ENCODE results near the gene DGCR6. TPM values are rescaled to one million over a fixed set of nuclear protein-coding genes. Genes with fewer than 3 reads are reported as not detected.
"Not testable (repeated sequence)": the region's sequence is repeated elsewhere in the genome, so short reads cannot be mapped to it uniquely, and the experiment has no call there.

Gene DGCR6
- total and polyA plus RNA-seq, 4 donors: 1.3 to 5.9 (median 3.9) TPM

DNA sequence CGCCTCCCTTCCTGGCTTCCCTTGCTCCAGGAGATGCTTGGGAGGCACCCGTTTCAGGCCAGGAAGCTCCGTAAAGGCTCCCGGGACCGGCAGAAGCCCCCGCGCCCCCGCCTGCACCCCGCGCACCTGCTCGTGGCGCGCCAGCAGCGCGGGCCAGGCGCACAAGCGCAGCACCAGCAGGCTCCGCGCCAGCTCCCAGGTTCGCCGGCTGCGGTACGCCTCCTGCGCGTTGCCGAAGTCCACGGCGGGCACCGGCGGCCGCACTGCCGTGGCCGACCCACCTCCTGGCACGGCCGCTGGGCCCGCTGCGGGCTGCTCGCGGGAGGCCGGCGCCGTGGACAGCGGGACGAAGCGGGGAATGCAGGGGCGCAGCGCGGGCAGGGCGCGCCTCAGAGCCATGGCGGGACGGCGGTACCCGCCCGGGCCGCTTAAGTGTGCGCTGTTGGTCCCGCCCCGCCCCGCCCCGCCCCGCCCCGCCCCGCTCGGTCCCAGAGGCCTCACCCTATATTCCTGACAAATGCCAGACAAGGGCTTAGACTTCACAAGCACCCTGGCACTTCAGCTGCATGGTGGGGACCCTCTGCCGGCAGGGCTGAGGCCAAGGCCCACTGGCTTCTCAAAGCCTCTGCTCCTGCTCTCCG is 29.9 kb downstream of the DGCR6 start, which contains the start of gene PRODH:
TSS of gene PRODH (minus strand) at position 405 of the 641 bp plus-strand sequence. CDS start at position 399, 6 bp downstream.
- H3K27ac ChIP-seq (ENCODE audit: low read depth in 1 of 2, low read length in 1 of 2): no peak within 1 kb of the TSS
- peak; percentile 69 for ATAC-seq (ENCODE audit: insufficient read depth, low FRiP score)
- no peaks in the 10 kb centered on the region for H3K4me1 ChIP-seq (ENCODE audit: control insufficient read depth in 5 of 5, insufficient read depth in 5 of 5, low read length in 5 of 5)
- WGBS, 2 donors: no CpG with 5 or more reads among the region's 67 CpGs
- no peaks in the 10 kb centered on the region for H3K27me3 ChIP-seq (ENCODE audit: control insufficient read depth in 3 of 3, insufficient read depth in 3 of 3, low read length in 2 of 3)
- H3K9ac ChIP-seq (ENCODE audit: insufficient read depth in 1 of 2, low read length in 2 of 2): no peak within 1 kb of the TSS
- no peak for DNase-seq
- TF ChIP-seq, protein P1, sequence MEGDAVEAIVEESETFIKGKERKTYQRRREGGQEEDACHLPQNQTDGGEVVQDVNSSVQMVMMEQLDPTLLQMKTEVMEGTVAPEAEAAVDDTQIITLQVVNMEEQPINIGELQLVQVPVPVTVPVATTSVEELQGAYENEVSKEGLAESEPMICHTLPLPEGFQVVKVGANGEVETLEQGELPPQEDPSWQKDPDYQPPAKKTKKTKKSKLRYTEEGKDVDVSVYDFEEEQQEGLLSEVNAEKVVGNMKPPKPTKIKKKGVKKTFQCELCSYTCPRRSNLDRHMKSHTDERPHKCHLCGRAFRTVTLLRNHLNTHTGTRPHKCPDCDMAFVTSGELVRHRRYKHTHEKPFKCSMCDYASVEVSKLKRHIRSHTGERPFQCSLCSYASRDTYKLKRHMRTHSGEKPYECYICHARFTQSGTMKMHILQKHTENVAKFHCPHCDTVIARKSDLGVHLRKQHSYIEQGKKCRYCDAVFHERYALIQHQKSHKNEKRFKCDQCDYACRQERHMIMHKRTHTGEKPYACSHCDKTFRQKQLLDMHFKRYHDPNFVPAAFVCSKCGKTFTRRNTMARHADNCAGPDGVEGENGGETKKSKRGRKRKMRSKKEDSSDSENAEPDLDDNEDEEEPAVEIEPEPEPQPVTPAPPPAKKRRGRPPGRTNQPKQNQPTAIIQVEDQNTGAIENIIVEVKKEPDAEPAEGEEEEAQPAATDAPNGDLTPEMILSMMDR (IDR thresholded peaks at IDR 0.05; ENCODE audit: control extremely low read depth, extremely low read depth): no peak
- H3K36me3 ChIP-seq (ENCODE audit: control insufficient read depth in 4 of 4, insufficient read depth in 4 of 4, low read length in 4 of 4): no peaks in the 10 kb centered on the region
- no peaks in the 10 kb centered on the region for H3K9me3 ChIP-seq (ENCODE audit: control insufficient read depth in 4 of 4, insufficient read depth in 3 of 4, low read length in 3 of 4)
- no peak within 1 kb of the TSS for H3K4me3 ChIP-seq

DNA sequence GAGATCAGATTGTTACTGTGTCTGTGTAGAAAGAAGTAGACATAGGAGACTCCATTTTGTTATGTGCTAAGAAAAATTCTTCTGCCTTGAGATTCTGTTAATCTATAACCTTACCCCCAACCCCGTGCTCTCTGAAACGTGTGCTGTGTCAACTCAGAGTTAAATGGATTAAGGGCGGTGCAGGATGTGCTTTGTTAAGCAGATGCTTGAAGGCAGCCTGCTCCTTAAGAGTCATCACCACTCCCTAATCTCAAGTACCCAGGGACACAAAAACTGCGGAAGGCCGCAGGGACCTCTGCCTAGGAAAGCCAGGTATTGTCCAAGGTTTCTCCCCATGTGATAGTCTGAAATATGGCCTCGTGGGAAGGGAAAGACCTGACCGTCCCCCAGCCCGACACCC is 32.6 kb downstream of the DGCR6 start:
- 51% methylated on average over 3 of the region's 8 CpGs; no CpG with 5 or more reads in 1 of the 2 donors for WGBS, 2 donors
- H3K4me3 ChIP-seq; ATAC-seq (ENCODE audit: insufficient read depth, low FRiP score); DNase-seq; H3K36me3 ChIP-seq (ENCODE audit: control insufficient read depth in 4 of 4, insufficient read depth in 4 of 4, low read length in 4 of 4); H3K9ac ChIP-seq (ENCODE audit: insufficient read depth in 1 of 2, low read length in 2 of 2); H3K27ac ChIP-seq (ENCODE audit: low read depth in 1 of 2, low read length in 1 of 2); H3K4me1 ChIP-seq (ENCODE audit: control insufficient read depth in 5 of 5, insufficient read depth in 5 of 5, low read length in 5 of 5); H3K27me3 ChIP-seq (ENCODE audit: control insufficient read depth in 3 of 3, insufficient read depth in 3 of 3, low read length in 2 of 3); H3K9me3 ChIP-seq (ENCODE audit: control insufficient read depth in 4 of 4, insufficient read depth in 3 of 4, low read length in 3 of 4): not testable (repeated sequence)

DNA sequence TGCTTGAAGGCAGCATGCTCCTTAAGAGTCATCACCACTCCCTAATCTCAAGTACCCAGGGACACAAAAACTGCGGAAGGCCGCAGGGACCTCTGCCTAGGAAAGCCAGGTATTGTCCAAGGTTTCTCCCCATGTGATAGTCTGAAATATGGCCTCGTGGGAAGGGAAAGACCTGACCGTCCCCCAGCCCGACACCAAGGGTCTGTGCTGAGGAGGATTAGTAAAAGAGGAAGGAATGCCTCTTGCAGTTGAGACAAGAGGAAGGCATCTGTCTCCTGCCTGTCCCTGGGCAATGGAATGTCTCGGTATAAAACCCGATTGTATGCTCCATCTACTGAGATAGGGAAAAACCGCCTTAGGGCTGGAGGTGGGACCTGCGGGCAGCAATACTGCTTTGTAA is 41.0 kb downstream of the DGCR6 start:
- not testable (repeated sequence) for DNase-seq; ATAC-seq (ENCODE audit: insufficient read depth, low FRiP score); H3K4me3 ChIP-seq; H3K9ac ChIP-seq (ENCODE audit: insufficient read depth in 1 of 2, low read length in 2 of 2); H3K27me3 ChIP-seq (ENCODE audit: control insufficient read depth in 3 of 3, insufficient read depth in 3 of 3, low read length in 2 of 3); H3K4me1 ChIP-seq (ENCODE audit: control insufficient read depth in 5 of 5, insufficient read depth in 5 of 5, low read length in 5 of 5); H3K27ac ChIP-seq (ENCODE audit: low read depth in 1 of 2, low read length in 1 of 2); H3K9me3 ChIP-seq (ENCODE audit: control insufficient read depth in 4 of 4, insufficient read depth in 3 of 4, low read length in 3 of 4); H3K36me3 ChIP-seq (ENCODE audit: control insufficient read depth in 4 of 4, insufficient read depth in 4 of 4, low read length in 4 of 4)
- 42 to 76% methylated on average over 3 of the region's 9 CpGs for WGBS, 2 donors

DNA sequence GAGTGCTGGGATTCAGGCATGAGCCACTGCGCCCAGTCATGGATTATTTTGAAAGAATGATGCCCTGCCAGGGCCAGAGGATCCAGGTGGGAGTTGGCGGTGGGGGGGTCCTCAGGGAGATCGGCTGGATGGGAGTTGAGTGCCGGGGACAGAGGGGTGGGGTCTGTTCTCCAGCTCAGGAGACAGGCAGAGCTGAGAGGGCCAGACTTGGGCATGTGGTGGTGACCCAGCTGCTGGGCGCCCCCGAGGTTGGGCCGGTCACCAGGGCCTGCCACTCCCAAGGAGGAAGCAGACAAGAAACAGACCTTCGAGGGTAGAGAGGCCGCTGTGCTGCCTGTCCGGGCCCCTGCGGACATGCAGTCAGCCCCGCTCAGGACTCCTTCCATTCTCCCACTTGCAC is 41.8 kb downstream of the DGCR6 start:
- no peak overlapping the region for H3K27ac ChIP-seq (ENCODE audit: low read depth in 1 of 2, low read length in 1 of 2)
- ATAC-seq (ENCODE audit: insufficient read depth, low FRiP score) (no peak), DNase-seq (no peak)
- H3K4me1 ChIP-seq (ENCODE audit: control insufficient read depth in 5 of 5, insufficient read depth in 5 of 5, low read length in 5 of 5): peaks cover 0 to 4% (median 0%) of the 10 kb centered on the region in 5 donors
- no peak overlapping the region for H3K9ac ChIP-seq (ENCODE audit: insufficient read depth in 1 of 2, low read length in 2 of 2)
- no peaks in the 10 kb centered on the region for H3K36me3 ChIP-seq (ENCODE audit: control insufficient read depth in 4 of 4, insufficient read depth in 4 of 4, low read length in 4 of 4)
- H3K27me3 ChIP-seq (ENCODE audit: control insufficient read depth in 3 of 3, insufficient read depth in 3 of 3, low read length in 2 of 3): peaks cover 0 to 3% (median 0%) of the 10 kb centered on the region in 3 donors
- peaks cover 0 to 2% (median 0%) of the 10 kb centered on the region in 4 donors for H3K9me3 ChIP-seq (ENCODE audit: control insufficient read depth in 4 of 4, insufficient read depth in 3 of 4, low read length in 3 of 4)
- H3K4me3 ChIP-seq: no peak overlapping the region
- TF ChIP-seq, protein P1 (IDR thresholded peaks at IDR 0.05; ENCODE audit: control extremely low read depth, extremely low read depth): no peak
- WGBS, 2 donors: 69 to 82% methylated on average over 12 of the region's 12 CpGs
